HCT116 (cell line): Measurements from ENCODE around the gene DENND6A. TPM values are rescaled to one million over a fixed set of nuclear protein-coding genes. Genes with fewer than 3 reads are reported as not detected.

Experiments used
- ATAC-seq: fragments of 200-7000 bp; cut with Tn5 transposase; 2 replicates; pipeline ENCODE4 v1.9.1; 2020; ENCODE audit warnings: mild to moderate bottlenecking, moderate library complexity
- BruUV-seq: library from RNA; stranded (reverse); fragments of 400-500 nt; replicated peaks from 2 replicates; lab custom pipeline; 2021; lab: Mats Ljungman, UMichigan
- CTCF ChIA-PET: fragments of 300-600 bp; sonication (Branson Sonifier 250); formaldehyde crosslinking; loops from one replicate; lab custom pipeline; 2021; ENCODE audit warnings: antibody characterized with exemption; lab: Charles Lee
- POLR2A ChIA-PET: fragments of 300-600, 350-600 bp; sonication (Branson Sonifier 250); formaldehyde crosslinking; loops from one replicate; lab custom pipeline; 2021; ENCODE audit warnings: antibody characterized with exemption; lab: Charles Lee
- RAD21 ChIA-PET, 2 experiments: fragments of 300-600 bp; sonication (Branson Sonifier 250); formaldehyde crosslinking; loops; one replicate each; lab custom pipeline; 2023; ENCODE audit warnings: low total read pairs in 2 of 2; ENCODE audit not compliant: uncharacterized antibody in 2 of 2, unreplicated experiment in 2 of 2, low non-redundant PET in 1 of 2; lab: Charles Lee
- DNase-seq: peaks from one replicate; pipeline ENCODE4 v3.0.0-alpha.2; 2010; ENCODE audit warnings: low read depth, low spot score
- H2AFZ ChIP-seq: fragments of 200-600 bp; shearing (Covaris generic), sonication (generic); 2 replicates; pipeline ENCODE4 v1.6.1; 2017; ENCODE audit warnings: low read depth, mixed run types, mixed read lengths, antibody characterized with exemption, low read length; ENCODE audit not compliant: poor library complexity, severe bottlenecking
- H3K27ac ChIP-seq: 2 replicates; pipeline ENCODE4 v1.5.1; 2012; ENCODE audit warnings: low read depth, low read length
- H3K27me3 ChIP-seq: fragments of 200-600 bp; sonication (generic); 2 replicates; pipeline ENCODE4 v1.6.1; 2016; ENCODE audit warnings: mixed run types, low read length, mixed read lengths; ENCODE audit not compliant: insufficient read depth
- H3K36me3 ChIP-seq, 2 experiments: fragments of 200-500 bp in 1 of 2; fragments of 200-600 bp in 1 of 2; sonication (Bioruptor generic) in 1 of 2; sonication (generic) in 1 of 2; 2 replicates each; pipeline versions ENCODE4 v1.5.1 to v1.6.1; 2014 to 2016; ENCODE audit warnings: low read length in 2 of 2, inconsistent platforms in 1 of 2, mixed read lengths in 1 of 2, mixed run types in 1 of 2; ENCODE audit not compliant: insufficient read depth in 2 of 2, control insufficient read depth in 1 of 2
- H3K4me1 ChIP-seq, 2 experiments: fragments of 200-600 bp in 1 of 2; sonication (generic) in 1 of 2; 2 replicates each; pipeline versions ENCODE4 v1.5.1 to v1.6.1; 2012 to 2017; ENCODE audit warnings: low read length in 2 of 2, inconsistent platforms in 1 of 2, mild to moderate bottlenecking in 1 of 2, mixed read lengths in 1 of 2, mixed run types in 1 of 2, moderate library complexity in 1 of 2; ENCODE audit not compliant: insufficient read depth in 2 of 2, control insufficient read depth in 1 of 2
- H3K4me2 ChIP-seq: fragments of 200-600 bp; sonication (generic); 2 replicates; pipeline ENCODE4 v1.6.1; 2017; ENCODE audit warnings: mixed run types, low read length, mixed read lengths
- H3K4me3 ChIP-seq, 2 experiments: fragments of 200-600 bp in 1 of 2; sonication (generic) in 1 of 2; replicated peaks in 1 of 2; 2 replicates each; pipeline ENCODE4 v1.5.1; 2011 to 2016; ENCODE audit warnings: low read length in 2 of 2, control low read depth in 1 of 2, low read depth in 1 of 2, mild to moderate bottlenecking in 1 of 2, mixed read lengths in 1 of 2, mixed run types in 1 of 2
- H3K79me2 ChIP-seq: fragments of 200-600 bp; sonication (generic); 2 replicates; pipeline ENCODE4 v1.6.1; 2017; ENCODE audit warnings: mild to moderate bottlenecking, mixed run types, low read length, moderate library complexity, mixed read lengths; ENCODE audit not compliant: insufficient read depth
- H3K9ac ChIP-seq: fragments of 200-600 bp; sonication (generic); 2 replicates; pipeline ENCODE4 v1.6.1; 2016; ENCODE audit warnings: low read length, mixed read lengths
- H3K9me2 ChIP-seq: fragments of 200-600 bp; sonication (generic), shearing (Covaris generic); 2 replicates; pipeline ENCODE4 v1.6.1; 2017; ENCODE audit warnings: mixed run types, mild to moderate bottlenecking, moderate library complexity; ENCODE audit not compliant: insufficient read depth
- H3K9me3 ChIP-seq, 2 experiments: fragments of 200-500 bp in 1 of 2; fragments of 200-600 bp in 1 of 2; sonication (Bioruptor generic) in 1 of 2; sonication (generic) in 1 of 2; 2 replicates each; pipeline ENCODE4 v1.6.1; 2014 to 2017; ENCODE audit warnings: low read length in 2 of 2, mixed read lengths in 2 of 2, inconsistent platforms in 1 of 2, low read depth in 1 of 2, mild to moderate bottlenecking in 1 of 2, mixed run types in 1 of 2, moderate library complexity in 1 of 2; ENCODE audit not compliant: control insufficient read depth in 1 of 2, insufficient read depth in 1 of 2
- H4K20me1 ChIP-seq: fragments of 200-600 bp; sonication (generic), shearing (Covaris generic); 2 replicates; pipeline ENCODE4 v1.6.1; 2017; ENCODE audit warnings: mixed run types, mild to moderate bottlenecking, moderate library complexity; ENCODE audit not compliant: insufficient read depth
- CTCF ChIP-seq, 3 experiments: fragments of 200-600 bp in 1 of 3; sonication (generic) in 1 of 3; IDR thresholded peaks in 2 of 3; conservative IDR thresholded peaks in 1 of 3; 2 replicates each; pipeline ENCODE4 v1.5.1; 2012 to 2017; ENCODE audit warnings: low read depth in 2 of 3, low read length in 2 of 3, antibody characterized with exemption in 1 of 3, borderline replicate concordance in 1 of 3, control low read depth in 1 of 3, mild to moderate bottlenecking in 1 of 3, mixed read lengths in 1 of 3, mixed run types in 1 of 3, moderate library complexity in 1 of 3; ENCODE audit not compliant: insufficient read depth in 1 of 3
- JUND ChIP-seq: IDR thresholded peaks from 2 replicates; pipeline ENCODE4 v1.6.1; 2012
- POLR2A ChIP-seq: IDR thresholded peaks from 2 replicates; pipeline ENCODE4 v1.7.0; 2011; ENCODE audit warnings: borderline replicate concordance; ENCODE audit not compliant: insufficient read depth, insufficient read length; ENCODE audit errors: extremely low read depth
- SIN3A ChIP-seq: IDR thresholded peaks from 2 replicates; pipeline ENCODE4 v1.6.1; 2012; ENCODE audit warnings: low read depth
- ZBTB33 ChIP-seq: IDR thresholded peaks from 2 replicates; pipeline ENCODE4 v1.6.1; 2011; ENCODE audit warnings: mild to moderate bottlenecking, low read length, moderate library complexity; ENCODE audit not compliant: insufficient replicate concordance; ENCODE audit errors: extremely low read depth
- ZFX ChIP-seq: fragments of 450-650 bp; IDR thresholded peaks from 2 replicates; pipeline ENCODE4 v1.6.1; 2017
- intact Hi-C: fragments of 100-400 bp; cut with micrococcal nuclease; formaldehyde crosslinking; loops from 2 replicates; pipeline ENCODE4 v1.10.0; 2022
- total RNA-seq: library from RNA; stranded (reverse); gene quantifications from one replicate; pipeline ENCODE4 v1.2.1, GENCODE V29; 2021; ENCODE audit not compliant: unreplicated experiment

The DENND6A gene
- total RNA-seq, 1 experiment from 2014 or later = 22.3 TPM

GRCh38 chr3:57682284-57682683, 10.6 kb downstream of the DENND6A start:
- Histone ChIP-seq H3K27ac (no peak overlapping the region), H3K79me2 (peaks cover 74% of the 10 kb centered on the region), H3K4me3 (no peak overlapping the region), H4K20me1 (no peaks in the 10 kb centered on the region), H2AFZ (no peak overlapping the region), H3K9ac (no peak overlapping the region), H3K9me3 (no peaks in the 10 kb centered on the region), H3K4me1 (no peaks in the 10 kb centered on the region), H3K36me3 (no peaks in the 10 kb centered on the region), H3K27me3 (no peaks in the 10 kb centered on the region), H3K4me2 (no peak overlapping the region), H3K9me2 (no peaks in the 10 kb centered on the region)
- TF ChIP-seq SIN3A (no peak), ZBTB33 (no peak), ZFX (no peak), JUND (no peak), CTCF (IDR thresholded peaks at IDR 0.05 in 2 of 3, conservative IDR thresholded peaks at IDR 0.05 in 1 of 3; ENCODE audit: borderline replicate concordance in 1 of 3, insufficient read depth in 1 of 3, low read depth in 2 of 3, low read length in 2 of 3) (peak in 2 of 3 experiments; percentile 6 to 20; a peak in 1 of 6 replicates), POLR2A (no peak)
- no TSS peak for BruUV-seq
- RAD21 ChIA-PET = interaction anchor here in 1 of 2 experiments (0.7 kb wide), 1 partner anchor 111 kb away, joined by 4 read pairs; no protein-coding TSS in a partner anchor
- DNase-seq (no peak), ATAC-seq (no peak)
- POLR2A ChIA-PET = interaction anchor here (0.7 kb wide), 1 partner anchor 73 kb away, joined by 5 read pairs; no protein-coding TSS in a partner anchor
- intact Hi-C loops = no loop called here
- CTCF ChIA-PET = no interaction called here
